K562 treated with DMSO at 1 percent for 4 hours (cell line): Measurements from ENCODE around the gene PEAR1. TPM values are rescaled to one million over a fixed set of nuclear protein-coding genes. Genes with fewer than 3 reads are reported as not detected.

ENCODE experiments used
- total RNA-seq: library from RNA; unstranded; fragments of 300-600 nt; gene quantifications from 2 replicates; pipeline ENCODE4 v1.2.3, GENCODE V29; 2022; ENCODE audit not compliant: insufficient read depth

Gene PEAR1
- 1.2 and 3.2 TPM in 2 replicates for total RNA-seq

GRCh38 chr1:156893048-156893953, at the start of gene PEAR1:
PEAR1 (plus strand) TSS chr1:156893718; CDS start chr1:156903927, 10,209 bp downstream.

GRCh38 chr1:156858959-156859522, 34.5 kb upstream of the PEAR1 start, which contains the start of gene INSRR:
INSRR (minus strand) TSS chr1:156859117; CDS start chr1:156858621, 496 bp downstream.

GRCh38 chr1:156860628-156861423, 32.7 kb upstream of the PEAR1 start, which contains the start of gene NTRK1:
NTRK1 (plus strand) TSS chr1:156860865; CDS start chr1:156860935, 70 bp downstream.

GRCh38 chr1:156920233-156921052, 26.9 kb downstream of the PEAR1 start, which contains the start of gene LRRC71:
LRRC71 (plus strand) TSS chr1:156920632; CDS start chr1:156920804, 172 bp downstream.

Other genes starting within 250 kb of the PEAR1 start
- gene NES, start 216.3 kb upstream of the PEAR1 start, total RNA-seq, result 7.0 and 9.8 TPM in 2 replicates
- gene CRABP2, start 188.1 kb upstream of the PEAR1 start, total RNA-seq, result 7.7 TPM in 1 of 2 replicates, not detected in the other
- gene METTL25B, start 165.2 kb upstream of the PEAR1 start, total RNA-seq, result 47.9 and 64.7 TPM in 2 replicates
- gene ISG20L2, start 165.0 kb upstream of the PEAR1 start, total RNA-seq, result 22.0 and 28.4 TPM in 2 replicates
- 19.0 and 38.5 TPM in 2 replicates for gene MRPL24, start 152.6 kb upstream of the PEAR1 start, total RNA-seq
- 188 and 194 TPM in 2 replicates for gene HDGF, start 142.0 kb upstream of the PEAR1 start, total RNA-seq
- 63.4 and 86.4 TPM in 2 replicates for gene PRCC, start 126.2 kb upstream of the PEAR1 start, total RNA-seq
- 13.2 and 17.8 TPM in 2 replicates for gene SH2D2A, start 76.9 kb upstream of the PEAR1 start, total RNA-seq
- 0.42 TPM in 1 of 2 replicates, not detected in the other for gene INSRR, start 34.6 kb upstream of the PEAR1 start, total RNA-seq
- gene NTRK1, start 32.9 kb upstream of the PEAR1 start, total RNA-seq, result 78.1 and 86.1 TPM in 2 replicates
- not detected in 2 replicates for gene LRRC71, start 26.9 kb downstream of the PEAR1 start, total RNA-seq
- gene ARHGEF11, start 152.0 kb downstream of the PEAR1 start, total RNA-seq, result 8.7 and 12.7 TPM in 2 replicates
- gene ETV3L, start 206.1 kb downstream of the PEAR1 start, total RNA-seq, result not detected in 2 replicates
- gene ETV3, start 244.7 kb downstream of the PEAR1 start, total RNA-seq, result 8.0 and 8.5 TPM in 2 replicates